Head of caudate nucleus (tissue), 42 donors: Measurements from ENCODE around the gene SLC4A8.
A peak's percentile ranks its signal among the peaks of the same experiment; 100 is the strongest.
"Not testable (repeated sequence)": the region's sequence is repeated elsewhere in the genome, so short reads cannot be mapped to it uniquely, and the experiment has no call there.

Experiments used
- DNase-seq, 42 donors: peaks; one replicate each; pipeline versions ENCODE4 v3.0.0 to v3.0.0-alpha.2; 2020 to 2021; ENCODE audit warnings: mixed read lengths in 7 of 42
- intact Hi-C: fragments of 100-400 bp; cut with DNase I; formaldehyde crosslinking; loops from one replicate; pipeline ENCODE4 v1.15.0; 2022

Gene SLC4A8

DNA sequence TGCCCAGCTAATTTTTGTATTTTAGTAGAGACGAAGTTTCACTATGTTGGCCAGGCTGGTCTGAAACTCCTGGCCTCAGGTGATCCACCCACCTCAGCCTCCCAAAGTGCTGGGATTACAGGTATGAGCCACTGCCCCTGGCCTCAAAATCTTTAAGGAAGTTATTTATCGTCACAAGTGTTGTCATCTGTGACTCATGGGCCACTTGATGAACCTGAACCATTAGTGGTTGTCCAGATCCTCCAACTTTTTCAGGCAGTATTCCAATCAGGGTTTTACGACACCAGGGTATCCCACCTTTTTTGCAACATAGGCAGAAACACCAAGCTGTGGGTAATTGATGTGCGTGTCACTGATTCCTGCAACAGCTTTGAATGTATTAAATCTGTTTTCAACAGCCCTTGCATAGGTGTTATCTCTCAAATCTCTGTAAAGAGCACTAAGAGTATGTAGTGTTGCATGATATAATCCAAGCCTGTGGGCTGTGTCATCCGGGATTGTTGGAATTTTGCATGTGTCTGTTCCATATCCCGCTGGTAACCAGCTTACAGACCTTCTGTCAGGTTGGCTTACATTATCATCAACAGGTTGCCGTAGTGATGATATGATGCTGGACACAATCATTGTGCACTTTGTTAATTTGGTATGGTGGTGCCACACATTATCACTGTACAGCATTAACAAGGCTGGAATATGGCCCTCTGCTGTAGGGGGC lies 87.1 kb downstream of the SLC4A8 start:
- no peak for DNase-seq
- intact Hi-C loops, result no loop called here

GRCh38 chr12:51512438-51512837 lies 87.8 kb downstream of the SLC4A8 start:
- no peak for DNase-seq
- intact Hi-C loops, result no loop called here

GRCh38 chr12:51515037-51515436 lies 90.4 kb downstream of the SLC4A8 start:
- DNase-seq, result not testable (repeated sequence)

DNA sequence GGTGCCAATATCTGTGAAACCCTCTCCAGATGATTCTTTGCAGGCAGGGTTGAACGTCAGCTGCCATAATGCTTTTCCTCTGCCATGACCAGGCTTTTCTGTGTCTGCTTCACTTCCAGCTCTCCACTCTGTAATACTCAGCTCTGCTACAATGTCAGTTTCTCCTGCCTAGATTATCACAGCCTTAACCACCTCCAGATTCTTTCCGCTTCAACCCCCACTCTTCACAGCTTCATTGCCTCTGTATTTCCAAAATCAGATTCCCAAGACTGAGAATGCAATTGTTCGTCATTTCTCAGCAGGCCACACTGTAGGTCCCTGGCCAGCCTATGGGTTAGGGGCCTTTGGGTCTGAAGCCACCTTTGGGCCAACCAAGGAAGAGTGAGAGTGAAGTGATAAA lies 92.7 kb downstream of the SLC4A8 start:
- peak in 15 of 42 donors; percentile 8 to 65 (median 34) for DNase-seq

More at GRCh38 chr12:51515037-51515436, 90.4 kb downstream of the SLC4A8 start:
- intact Hi-C loops, result not testable (repeated sequence)

DNA sequence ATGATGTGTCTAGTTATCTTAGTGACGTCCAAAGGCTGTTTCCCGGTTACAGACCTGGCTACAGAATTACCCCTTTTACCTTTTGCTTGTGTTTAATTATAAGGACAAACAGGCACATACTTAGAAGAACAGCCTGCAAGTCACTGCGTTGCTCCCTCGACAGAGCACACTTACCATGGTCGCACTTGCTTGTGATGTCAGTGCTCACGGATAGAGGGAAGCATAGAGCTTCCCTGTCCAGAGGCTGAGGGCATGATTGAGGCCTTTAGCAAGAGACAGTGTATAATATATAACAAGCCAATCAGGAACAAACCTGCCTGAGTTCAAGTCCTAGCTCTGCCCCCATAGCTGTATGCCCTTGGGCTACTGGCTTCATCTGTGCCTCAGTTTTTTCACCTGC lies 93.2 kb downstream of the SLC4A8 start:
- DNase-seq, result no peak
- intact Hi-C loops, result no loop called here

More for the DNA sequence above, 92.7 kb downstream of the SLC4A8 start:
- intact Hi-C loops, result no loop called here

DNA sequence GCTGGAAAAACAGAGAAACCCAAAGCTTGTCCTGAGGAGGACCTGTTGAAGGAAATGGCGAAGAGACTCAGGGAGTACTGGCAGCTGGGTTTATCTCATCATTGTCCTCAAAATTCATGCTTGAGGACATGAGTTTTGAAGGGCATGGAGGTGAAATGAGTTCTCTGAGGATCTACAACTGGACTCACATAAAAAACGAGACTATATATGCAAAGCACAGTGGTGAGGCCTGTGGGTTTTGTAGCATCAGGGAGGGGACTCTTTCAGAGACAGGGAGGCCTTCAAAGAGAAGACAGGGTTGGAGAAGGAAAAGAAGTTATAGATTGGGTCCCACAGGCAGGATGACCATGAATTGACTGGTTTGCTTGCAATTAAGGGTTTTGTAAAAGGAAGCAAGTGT lies 95.1 kb downstream of the SLC4A8 start:
- DNase-seq, result no peak
- intact Hi-C loops, result no loop called here

DNA sequence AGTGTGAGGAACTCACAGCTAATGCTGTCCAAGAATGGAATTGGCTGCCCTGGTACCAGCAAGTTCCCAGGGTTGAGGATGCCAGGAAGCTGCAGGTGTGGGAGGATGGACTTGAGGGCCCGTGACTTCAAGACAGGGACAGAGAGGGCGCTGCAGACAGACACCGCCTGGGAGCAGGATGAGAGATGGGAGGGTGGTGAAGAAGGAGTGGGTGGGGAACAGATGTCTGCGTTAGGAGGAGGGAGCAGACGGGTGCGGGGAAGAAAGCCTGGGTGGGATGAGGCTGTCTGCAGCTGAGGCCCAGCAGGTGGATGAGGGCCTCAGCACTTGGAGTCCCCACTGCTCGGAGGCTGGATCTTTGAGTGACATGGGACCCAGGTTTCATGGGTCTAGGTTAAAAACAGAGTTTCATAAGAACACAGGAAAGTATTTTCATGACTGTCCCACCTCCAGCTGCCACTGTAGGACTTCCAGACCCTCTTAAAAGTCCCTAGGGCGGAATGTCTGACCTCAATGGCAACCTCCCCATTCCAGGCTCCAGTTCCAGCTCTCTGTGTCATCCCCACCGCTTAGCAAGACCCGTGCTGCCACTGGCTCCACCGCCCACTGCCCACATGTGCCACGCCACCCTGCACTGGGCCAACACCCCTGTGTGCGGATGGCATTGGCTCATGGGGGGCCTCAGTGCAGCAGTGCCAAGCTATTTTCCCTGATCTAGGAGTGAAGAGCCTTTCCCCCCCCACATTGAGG lies 96.1 kb downstream of the SLC4A8 start:
- intact Hi-C loops, result no loop called here
- peak in 36 of 42 donors; percentile 7 to 79 (median 44) for DNase-seq

DNA sequence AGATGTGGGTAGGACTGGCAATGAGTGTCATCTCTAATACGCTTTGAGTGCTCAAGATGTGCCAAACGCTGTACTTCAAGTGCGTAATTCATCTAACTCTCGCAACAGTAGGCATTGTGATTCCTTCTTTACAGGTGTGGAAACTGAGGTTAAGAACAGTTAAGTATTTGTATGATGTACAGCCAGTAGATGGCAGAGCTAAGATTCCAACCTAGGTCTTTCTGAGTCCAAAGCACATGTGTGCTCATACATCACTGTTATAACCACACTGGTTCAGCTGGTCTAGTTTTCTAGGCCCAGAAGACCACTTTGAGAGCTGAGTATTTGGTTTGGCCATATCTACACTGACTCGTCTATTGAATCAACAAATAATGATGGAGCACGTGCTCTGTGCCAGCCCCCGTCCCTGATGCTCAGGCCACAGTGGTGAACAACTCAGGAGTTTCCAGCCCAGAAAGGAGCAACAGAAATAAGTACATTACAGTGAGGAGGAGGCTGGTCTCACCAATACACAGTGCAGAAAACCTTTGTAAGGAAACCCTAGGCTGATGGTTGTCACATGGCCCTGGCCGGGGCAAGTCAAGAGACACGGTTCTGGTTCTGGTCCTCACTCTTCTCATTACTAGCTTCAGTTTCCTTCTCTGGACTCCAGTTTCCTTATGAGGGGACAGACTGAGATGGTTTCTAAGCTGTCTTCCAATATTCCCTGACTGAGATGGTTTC lies 97.1 kb downstream of the SLC4A8 start:
- intact Hi-C loops, result no loop called here
- no peak for DNase-seq

DNA sequence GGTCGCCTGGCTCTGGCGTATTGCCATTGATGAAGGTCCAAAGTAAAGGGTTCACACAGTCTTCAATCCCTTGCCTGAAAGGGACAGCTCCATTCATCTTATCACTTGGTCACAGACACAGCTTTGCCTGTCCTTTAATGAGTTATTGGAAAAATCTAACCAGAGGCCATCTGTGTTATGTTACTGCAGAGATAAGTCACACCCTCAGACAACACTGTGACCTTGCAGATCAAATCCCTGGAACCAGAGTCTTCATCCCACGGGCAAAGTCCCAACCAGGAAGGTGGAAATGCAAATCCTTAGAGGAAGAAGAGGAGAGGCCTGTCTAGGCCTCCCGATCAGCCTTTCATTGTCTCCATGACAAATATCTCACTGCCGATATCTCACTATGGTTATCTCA lies 98.1 kb downstream of the SLC4A8 start:
- DNase-seq, result no peak
- intact Hi-C loops, result no loop called here

GRCh38 chr12:51524386-51524901 lies 99.8 kb downstream of the SLC4A8 start:
- peak in 27 of 42 donors; percentile 3 to 58 (median 31) for DNase-seq
- intact Hi-C loops, result no loop called here

GRCh38 chr12:51525518-51525917 lies 100.9 kb downstream of the SLC4A8 start:
- no peak for DNase-seq
- intact Hi-C loops, result no loop called here

DNA sequence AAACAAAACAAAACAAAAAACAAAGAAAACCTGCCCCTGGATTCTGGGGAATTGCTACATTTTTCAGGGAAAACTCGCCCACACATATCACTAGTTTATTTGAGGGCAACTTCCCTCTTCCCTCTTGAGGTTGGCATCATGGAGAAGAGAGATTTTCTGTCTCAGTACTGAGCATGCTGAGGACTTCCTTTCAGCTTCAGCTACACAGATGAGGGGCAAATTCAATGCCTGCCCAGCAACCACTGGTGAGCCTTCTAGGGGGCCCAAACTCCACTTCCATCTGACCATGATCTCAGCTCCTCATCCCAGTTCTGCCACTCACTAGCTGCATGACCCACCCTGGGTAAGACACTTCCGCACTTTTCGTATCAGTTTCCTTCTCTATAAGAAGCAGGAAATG lies 103.3 kb downstream of the SLC4A8 start:
- no peak for DNase-seq
- intact Hi-C loops, result no loop called here

GRCh38 chr12:51528852-51529650 lies 104.4 kb downstream of the SLC4A8 start:
- intact Hi-C loops, result no loop called here

DNA sequence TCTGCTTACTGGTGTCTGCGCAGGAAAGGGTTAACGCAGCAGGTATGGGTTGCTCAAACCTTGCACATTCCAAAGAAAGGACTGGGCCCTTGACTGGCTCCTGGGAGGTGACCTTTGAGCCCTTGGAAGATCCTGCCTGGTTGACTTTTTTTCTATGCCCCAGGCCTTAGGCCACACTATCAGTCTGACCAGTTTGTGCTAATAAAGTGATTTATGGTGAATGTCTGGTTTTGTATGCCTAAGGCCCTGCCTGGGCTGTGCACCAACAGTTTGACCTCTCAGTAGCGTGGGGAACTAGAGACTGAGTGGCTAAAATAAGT lies 105.0 kb downstream of the SLC4A8 start:
- DNase-seq, result no peak
- intact Hi-C loops, result no loop called here

More at GRCh38 chr12:51528852-51529650, 104.4 kb downstream of the SLC4A8 start:
- no peak for DNase-seq

DNA sequence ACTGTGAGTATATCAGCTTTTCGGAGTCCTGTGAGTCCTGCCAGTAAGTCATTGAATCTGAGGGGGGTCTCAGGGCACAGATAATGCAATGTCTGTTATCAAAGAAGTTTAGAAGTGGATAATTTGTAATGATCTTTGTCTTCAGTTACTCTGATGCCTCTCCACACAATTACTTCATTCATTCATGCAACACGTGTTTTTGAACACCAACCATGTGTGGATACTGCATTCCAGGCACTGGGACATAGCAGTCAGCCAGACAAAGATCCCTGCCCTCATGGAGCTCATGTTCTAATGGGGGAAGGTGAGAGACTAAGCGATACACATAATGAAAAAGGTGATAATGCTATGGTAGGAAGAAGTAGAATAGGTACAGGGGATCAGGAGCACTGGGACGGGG lies 105.6 kb downstream of the SLC4A8 start:
- no peak for DNase-seq
- intact Hi-C loops, result loop anchor here (5.0 kb wide), 1 partner anchor 108 kb away; the partner anchor contains the start of gene SLC4A8

GRCh38 chr12:51531284-51531977 lies 106.8 kb downstream of the SLC4A8 start:
- DNase-seq, result no peak
- intact Hi-C loops, result loop anchor here (5.0 kb wide), 1 partner anchor 109 kb away; the partner anchor contains the start of gene SLC4A8

- peak; percentile 39 to 93 (median 81) for DNase-seq
- intact Hi-C loops, result loop anchor here (5.0 kb wide), 1 partner anchor 110 kb away; the partner anchor contains the start of gene SLC4A8
Observed at GRCh38 chr12:51531978-51532497, 107.4 kb downstream of the SLC4A8 start.

DNA sequence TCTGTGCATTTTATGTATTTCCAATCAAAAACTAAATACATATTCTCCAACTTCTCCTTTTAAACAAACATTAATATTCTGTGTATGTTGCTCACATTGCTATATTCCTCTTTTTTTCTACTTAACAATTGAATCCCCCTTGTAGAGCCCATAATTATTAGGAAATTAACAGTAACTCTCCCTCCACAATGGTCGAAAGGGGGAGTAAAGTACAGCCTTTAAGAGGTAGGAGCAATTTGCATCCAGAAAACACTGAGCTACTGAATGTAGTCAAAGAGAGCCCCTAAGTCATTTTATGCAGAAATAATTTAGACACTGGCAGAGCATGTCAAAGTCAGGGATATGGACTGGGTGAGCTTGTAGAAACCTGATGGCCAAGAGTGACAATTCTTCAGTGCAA lies 109.2 kb downstream of the SLC4A8 start:
- DNase-seq, result no peak
- intact Hi-C loops, result loop anchor here (5.0 kb wide), 1 partner anchor 111 kb away; the partner anchor contains the start of gene SLC4A8
